GM12878 (cell line): Measurements from ENCODE around the gene CKB. TPM values are rescaled to one million over a fixed set of nuclear protein-coding genes. Genes with fewer than 3 reads are reported as not detected.

Source experiments
- ATAC-seq: fragments of 200-7000 bp; cut with Tn5 transposase; 3 replicates; pipeline ENCODE4 v1.9.1; 2020; ENCODE audit warnings: mild to moderate bottlenecking, moderate library complexity
- BruUV-seq: library from RNA; stranded (reverse); fragments of 400-500 nt; replicated peaks from 2 replicates; lab custom pipeline; 2021; lab: Mats Ljungman, UMichigan
- CTCF ChIA-PET: fragments of 300-600 bp; sonication (Branson Sonifier 250); formaldehyde crosslinking; extraction: SDS; loops from one replicate; lab custom pipeline; 2021; ENCODE audit warnings: inconsistent platforms; lab: Yijun Ruan, JAX
- POLR2A ChIA-PET: fragments of 350-600 bp; formaldehyde crosslinking; extraction: SDS; loops from one replicate; lab custom pipeline; 2021; ENCODE audit warnings: inconsistent platforms; lab: Charles Lee
- RAD21 ChIA-PET: fragments of 300-600 bp; sonication (Branson Sonifier 250); formaldehyde crosslinking; loops from one replicate; lab custom pipeline; 2023; ENCODE audit warnings: antibody characterized with exemption; ENCODE audit not compliant: unreplicated experiment; lab: Charles Lee
- SMC1A ChIA-PET: fragments of 300-600 bp; sonication (Branson Sonifier 250); formaldehyde crosslinking; loops from one replicate; lab custom pipeline; 2023; ENCODE audit not compliant: unreplicated experiment, uncharacterized antibody; lab: Charles Lee
- DNase-seq: peaks from one replicate; pipeline ENCODE4 v3.0.0-alpha.2; 2011; ENCODE audit warnings: low read depth, low spot score
- FAIRE-seq: peaks from 3 replicates; lab custom pipeline; 2011; peaks lifted over from hg19 to GRCh38; lab: Jason Lieb, UNC
- H2AFZ ChIP-seq: 2 replicates; pipeline ENCODE4 v1.6.0; 2011; ENCODE audit warnings: low read depth, low read length, control low read depth; ENCODE audit not compliant: control insufficient read depth
- H3K27ac ChIP-seq: 2 replicates; pipeline ENCODE4 v1.5.1; 2011; ENCODE audit warnings: control low read depth; ENCODE audit not compliant: control insufficient read depth, insufficient read depth
- H3K27me3 ChIP-seq, 2 experiments: replicated peaks in 1 of 2; 2 replicates each; pipeline versions ENCODE4 v1.6.0 to v1.6.1; 2011; ENCODE audit warnings: low read length in 1 of 2; ENCODE audit not compliant: control insufficient read depth in 2 of 2, insufficient read depth in 2 of 2
- H3K36me3 ChIP-seq, 2 experiments: 2 replicates each; pipeline ENCODE4 v1.5.1; 2011; ENCODE audit warnings: low read length in 1 of 2; ENCODE audit not compliant: control insufficient read depth in 2 of 2, insufficient read depth in 2 of 2
- H3K4me1 ChIP-seq: 2 replicates; pipeline ENCODE4 v1.6.1; 2011; ENCODE audit warnings: mild to moderate bottlenecking, low read length, moderate library complexity, mixed read lengths; ENCODE audit not compliant: control insufficient read depth, insufficient read depth
- H3K4me2 ChIP-seq: 2 replicates; pipeline ENCODE4 v1.6.0; 2011; ENCODE audit warnings: control low read depth; ENCODE audit not compliant: control insufficient read depth, insufficient read depth
- H3K4me3 ChIP-seq: fragments of 200-600 bp; sonication (generic); 2 replicates; pipeline ENCODE4 v1.5.1; 2016
- H3K79me2 ChIP-seq: 2 replicates; pipeline ENCODE4 v1.6.0; 2011; ENCODE audit warnings: low read length; ENCODE audit not compliant: control insufficient read depth, insufficient read depth
- H3K9ac ChIP-seq: 2 replicates; pipeline ENCODE4 v1.8.0; 2011; ENCODE audit warnings: low read length, control low read depth, mixed read lengths; ENCODE audit not compliant: control insufficient read depth, insufficient read depth
- H3K9me3 ChIP-seq: replicated peaks from 3 replicates; pipeline ENCODE4 v1.5.1; 2011; ENCODE audit warnings: mild to moderate bottlenecking, low read length; ENCODE audit not compliant: control insufficient read depth, insufficient read depth
- H4K20me1 ChIP-seq: 2 replicates; pipeline ENCODE4 v1.6.0; 2011; ENCODE audit not compliant: control insufficient read depth, insufficient read depth
- ATF7 ChIP-seq: fragments of 450-650 bp; IDR thresholded peaks from 2 replicates; pipeline ENCODE4 v1.6.1; 2016; ENCODE audit warnings: low read depth, mild to moderate bottlenecking
- BMI1 ChIP-seq: fragments of 450-650 bp; IDR thresholded peaks from 2 replicates; pipeline ENCODE4 v1.6.1; 2016; ENCODE audit warnings: mild to moderate bottlenecking, moderate library complexity, borderline replicate concordance
- BRCA1 ChIP-seq: IDR thresholded peaks from 2 replicates; pipeline ENCODE4 v1.6.1; 2011; ENCODE audit warnings: low read depth, low read length, improper control_type of control experiment
- CBFB ChIP-seq: IDR thresholded peaks from 2 replicates; pipeline ENCODE4 v1.6.1; 2016; ENCODE audit warnings: antibody characterized with exemption, low read depth
- FOXM1 ChIP-seq: IDR thresholded peaks from 2 replicates; pipeline ENCODE4 v1.6.1; 2012; ENCODE audit warnings: low read depth, mild to moderate bottlenecking, inconsistent platforms, low read length, moderate library complexity
- HDAC2 ChIP-seq: fragments of 200-600 bp; sonication (generic); IDR thresholded peaks from 2 replicates; pipeline ENCODE4 v1.6.1; 2017
- HDGF ChIP-seq: fragments of 450-650 bp; IDR thresholded peaks from 2 replicates; pipeline ENCODE4 v1.6.1; 2016; ENCODE audit warnings: antibody characterized with exemption
- HSF1 ChIP-seq: fragments of 150-350 bp; IDR thresholded peaks from 2 replicates; pipeline ENCODE4 v1.6.1; 2014; ENCODE audit warnings: mild to moderate bottlenecking, low read depth, low read length
- IRF4 ChIP-seq: IDR thresholded peaks from 2 replicates; pipeline ENCODE4 v1.6.1; 2011; ENCODE audit warnings: low read depth, low read length
- JUNB ChIP-seq: IDR thresholded peaks from 2 replicates; pipeline ENCODE4 v1.6.1; 2016; ENCODE audit warnings: antibody characterized with exemption, mild to moderate bottlenecking
- NFXL1 ChIP-seq: fragments of 450-650 bp; IDR thresholded peaks from 2 replicates; pipeline ENCODE4 v1.6.1; 2017; ENCODE audit warnings: antibody characterized with exemption, mild to moderate bottlenecking, borderline replicate concordance
- POLR2A ChIP-seq: IDR thresholded peaks from 2 replicates; pipeline ENCODE4 v1.6.1; 2011; ENCODE audit warnings: low read depth, mild to moderate bottlenecking, low read length
- WRNIP1 ChIP-seq: IDR thresholded peaks from 2 replicates; pipeline ENCODE4 v1.6.1; 2011; ENCODE audit warnings: low read depth, low read length, improper control_type of control experiment, borderline replicate concordance
- ZSCAN29 ChIP-seq: fragments of 450-650 bp; IDR thresholded peaks from 2 replicates; pipeline ENCODE4 v1.6.1; 2017; ENCODE audit warnings: mild to moderate bottlenecking, moderate library complexity
- WGBS: methylation state at CpG from one replicate; pipeline ENCODE4 v1.1.6; 2016; ENCODE audit warnings: low lambda C conversion rate; ENCODE audit not compliant: insufficient replicate concordance, insufficient coverage; ENCODE audit errors: missing lambda C conversion rate; 5-methylcytosine and 5-hydroxymethylcytosine counted together
- in situ Hi-C: fragments of 300-500 bp; cut with MboI; formaldehyde crosslinking; loops from 9 replicates; pipeline ENCODE4 v1.14.3; 2018; ENCODE audit warnings: mixed read lengths
- intact Hi-C: fragments of 100-400 bp; cut with micrococcal nuclease; formaldehyde crosslinking; loops from one replicate; pipeline ENCODE4 v1.14.2; 2022; ENCODE audit not compliant: unreplicated experiment
- polyA plus RNA-seq, 11 experiments: library from polyadenylated mRNA; depleted of rRNA in 4 of 11; unstranded in 6 of 11; stranded (reverse) in 5 of 11; fragments of >200 nt; fragmentation: Nextera tagmentation in 4 of 11; fragmentation: Illumina TruSeq in 1 of 11; extraction: Ambion mirVana in 4 of 11; extraction: Trizol in 1 of 11; gene quantifications; 1 replicate in 1 of 11; 2 replicates in 10 of 11; pipeline versions ENCODE4 v1.2.1 to v1.2.3, GENCODE V29; 2011 to 2016; ENCODE audit warnings: inconsistent platforms in 2 of 11, missing spikeins in 2 of 11, low read depth in 1 of 11
- total RNA-seq, 4 experiments: library from RNA; depleted of rRNA in 3 of 4; stranded (reverse); fragments of >200 nt in 3 of 4; fragmentation: Illumina TruSeq in 1 of 4; extraction: Trizol in 1 of 4; gene quantifications; 2 replicates each; pipeline versions ENCODE4 v1.2.1 to v1.2.3, GENCODE V29; 2013 to 2021
- TF ChIP-seq, protein P1 (sequence below): IDR thresholded peaks from 2 replicates; pipeline ENCODE4 v1.6.1; 2012; ENCODE audit warnings: low read length, inconsistent platforms

The CKB gene
- total and polyA plus RNA-seq, 10 of the 15 experiments (the other 5 are each of a cell fraction or from before 2014, with no cell fraction given) = 0.40 to 6.1 (median 2.3) TPM

DNA sequence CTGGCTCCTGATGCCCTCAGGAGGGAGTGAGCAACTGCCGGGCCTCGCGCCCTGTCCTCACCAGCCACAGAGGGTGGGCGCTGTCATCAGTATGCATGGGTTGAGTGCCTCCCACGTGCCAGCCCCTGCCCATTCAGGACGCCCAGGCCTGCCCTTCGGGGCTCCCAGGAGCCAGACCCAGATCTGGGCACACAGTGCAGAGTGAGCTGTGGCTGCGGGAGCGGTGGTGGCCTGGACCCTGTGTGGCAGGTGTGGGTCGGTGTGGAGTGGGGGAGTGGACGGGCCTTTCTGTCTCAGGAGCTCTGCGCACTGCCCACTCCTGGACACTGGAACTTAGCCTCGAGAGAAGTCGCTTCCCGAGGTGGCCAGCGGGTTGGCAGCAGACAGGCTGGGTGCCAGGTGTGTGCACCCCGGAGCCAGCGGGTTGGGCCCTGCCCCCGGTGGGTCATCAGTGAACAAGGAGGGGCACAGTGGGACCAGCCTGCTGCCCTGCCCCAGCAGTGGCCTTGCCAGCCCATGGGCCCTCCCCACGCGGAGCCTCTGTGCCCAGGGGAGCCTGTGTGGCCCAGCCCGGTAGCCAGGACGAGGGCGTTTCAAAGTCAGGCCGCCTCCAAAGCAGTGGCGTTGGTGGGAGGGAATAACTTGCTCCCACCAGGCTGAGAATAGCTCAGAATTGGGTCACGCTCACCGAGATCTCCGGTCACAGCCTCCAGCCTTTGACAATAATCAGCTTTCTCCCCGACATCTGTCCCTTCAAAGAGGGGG lies 15.8 kb upstream of the CKB start:
- no peak for FAIRE-seq
- no peak overlapping the region for H3K4me3 ChIP-seq
- CTCF ChIA-PET = interaction anchor here (1.6 kb wide), 1 partner anchor 19 kb away, joined by 4 read pairs; no protein-coding TSS in a partner anchor
- no peaks in the 10 kb centered on the region for H3K4me1 ChIP-seq
- H4K20me1 ChIP-seq = no peaks in the 10 kb centered on the region
- no peak overlapping the region for H3K27ac ChIP-seq
- no peak for DNase-seq
- peaks cover 0 to 4% of the 10 kb centered on the region in 2 experiments; a peak in 2 of 4 replicates for H3K36me3 ChIP-seq
- WGBS = 38% methylated on average over 25 of the region's 30 CpGs
- POLR2A ChIA-PET = no interaction called here
- H3K79me2 ChIP-seq = no peaks in the 10 kb centered on the region
- RAD21 ChIA-PET = no interaction called here
- peak; percentile 5; the same call in 2 of the 3 replicates for ATAC-seq
- no TSS peak for BruUV-seq
- no peaks in the 10 kb centered on the region for H3K27me3 ChIP-seq
- in situ Hi-C loops = no loop called here
- SMC1A ChIA-PET = no interaction called here
- H3K4me2 ChIP-seq = no peak overlapping the region
- intact Hi-C loops = no loop called here
- TF ChIP-seq POLR2A = peak; percentile 44; the same call in 1 of the 2 replicates
- TF ChIP-seq CBFB = no peak
- H2AFZ ChIP-seq = no peak overlapping the region
- no peak overlapping the region for H3K9ac ChIP-seq
- no peaks in the 10 kb centered on the region for H3K9me3 ChIP-seq

DNA sequence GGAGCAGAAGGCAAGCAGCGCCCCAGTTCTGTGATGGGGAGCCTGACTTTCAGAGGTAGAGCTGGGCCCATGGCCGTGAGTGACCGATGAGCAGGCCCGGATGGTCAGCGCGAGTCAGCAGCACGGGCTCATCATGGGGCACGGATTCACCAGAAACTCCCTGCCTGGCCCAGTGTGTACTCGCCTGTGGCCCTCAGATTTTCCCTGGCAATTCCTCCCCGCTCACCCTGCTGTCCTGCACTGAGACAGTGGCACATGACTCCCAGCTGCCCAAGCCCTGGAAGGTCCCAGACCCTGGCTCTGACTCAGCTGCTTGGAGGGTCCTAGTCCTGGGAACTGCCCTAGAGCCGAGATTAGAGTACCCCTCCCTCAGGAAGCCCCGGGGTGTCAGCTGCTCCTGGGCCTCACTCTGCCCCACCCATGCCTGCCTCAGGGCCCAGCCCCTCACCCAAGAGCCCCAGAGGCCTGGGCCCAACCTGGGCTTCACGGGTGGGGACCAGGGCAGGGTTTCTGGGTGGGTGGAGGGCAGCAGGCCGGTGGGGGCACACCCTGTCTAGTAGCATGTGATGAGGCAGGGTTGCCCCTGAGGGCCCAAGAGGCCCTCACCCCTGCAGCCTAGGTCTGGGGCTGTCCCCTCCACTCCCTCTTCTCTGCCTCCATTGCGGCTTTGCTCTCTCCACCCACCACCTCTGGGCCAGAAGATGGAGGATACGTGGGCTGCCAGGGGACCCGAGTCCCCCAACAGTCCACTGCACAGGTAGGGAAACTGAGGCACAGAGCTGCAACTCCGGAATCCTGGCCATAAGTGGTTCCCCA lies 14.8 kb upstream of the CKB start:
- in situ Hi-C loops = no loop called here
- WGBS = 41% methylated on average over 18 of the region's 18 CpGs
- no peak for TF ChIP-seq NFXL1
- no peak for TF ChIP-seq ZSCAN29
- no peak for TF ChIP-seq WRNIP1
- TF ChIP-seq HDAC2 = no peak
- TF ChIP-seq, protein P1, sequence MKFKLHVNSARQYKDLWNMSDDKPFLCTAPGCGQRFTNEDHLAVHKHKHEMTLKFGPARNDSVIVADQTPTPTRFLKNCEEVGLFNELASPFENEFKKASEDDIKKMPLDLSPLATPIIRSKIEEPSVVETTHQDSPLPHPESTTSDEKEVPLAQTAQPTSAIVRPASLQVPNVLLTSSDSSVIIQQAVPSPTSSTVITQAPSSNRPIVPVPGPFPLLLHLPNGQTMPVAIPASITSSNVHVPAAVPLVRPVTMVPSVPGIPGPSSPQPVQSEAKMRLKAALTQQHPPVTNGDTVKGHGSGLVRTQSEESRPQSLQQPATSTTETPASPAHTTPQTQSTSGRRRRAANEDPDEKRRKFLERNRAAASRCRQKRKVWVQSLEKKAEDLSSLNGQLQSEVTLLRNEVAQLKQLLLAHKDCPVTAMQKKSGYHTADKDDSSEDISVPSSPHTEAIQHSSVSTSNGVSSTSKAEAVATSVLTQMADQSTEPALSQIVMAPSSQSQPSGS = no peak
- no peak for TF ChIP-seq JUNB
- no peak for TF ChIP-seq HSF1
- no peak for TF ChIP-seq BRCA1
- TF ChIP-seq ATF7 = no peak
- TF ChIP-seq BMI1 = no peak
- no peak for TF ChIP-seq FOXM1
- no peak for TF ChIP-seq HDGF
- no peak for TF ChIP-seq IRF4

More for the DNA sequence above, 14.8 kb upstream of the CKB start:
- DNase-seq (no peak), ATAC-seq (no peak), FAIRE-seq (no peak)
- Histone ChIP-seq H4K20me1 (no peaks in the 10 kb centered on the region), H3K4me1 (no peaks in the 10 kb centered on the region), H3K4me2 (no peak overlapping the region), H3K4me3 (no peak overlapping the region), H3K27ac (no peak overlapping the region), H2AFZ (no peak overlapping the region), H3K27me3 (no peaks in the 10 kb centered on the region), H3K36me3 (peaks cover 0 to 4% of the 10 kb centered on the region in 2 experiments; a peak in 2 of 4 replicates), H3K79me2 (no peaks in the 10 kb centered on the region), H3K9ac (no peak overlapping the region), H3K9me3 (no peaks in the 10 kb centered on the region)
- RAD21 ChIA-PET = no interaction called here
- SMC1A ChIA-PET = no interaction called here
- intact Hi-C loops = no loop called here
- CTCF ChIA-PET = no interaction called here
- BruUV-seq = no TSS peak
- POLR2A ChIA-PET = interaction anchor here (0.6 kb wide), 1 partner anchor 32 kb away, joined by 3 read pairs; no protein-coding TSS in a partner anchor
